SKM-1 (cell line): ENCODE results near the gene FNBP1.
"Not testable (repeated sequence)": the region's sequence is repeated elsewhere in the genome, so short reads cannot be mapped to it uniquely, and the experiment has no call there.

Experiments
- DNase-seq: peaks from one replicate; lab custom pipeline; 2025; ENCODE audit not compliant: unreplicated experiment; lab: John Stamatoyannopoulos, UW

The FNBP1 gene

DNA sequence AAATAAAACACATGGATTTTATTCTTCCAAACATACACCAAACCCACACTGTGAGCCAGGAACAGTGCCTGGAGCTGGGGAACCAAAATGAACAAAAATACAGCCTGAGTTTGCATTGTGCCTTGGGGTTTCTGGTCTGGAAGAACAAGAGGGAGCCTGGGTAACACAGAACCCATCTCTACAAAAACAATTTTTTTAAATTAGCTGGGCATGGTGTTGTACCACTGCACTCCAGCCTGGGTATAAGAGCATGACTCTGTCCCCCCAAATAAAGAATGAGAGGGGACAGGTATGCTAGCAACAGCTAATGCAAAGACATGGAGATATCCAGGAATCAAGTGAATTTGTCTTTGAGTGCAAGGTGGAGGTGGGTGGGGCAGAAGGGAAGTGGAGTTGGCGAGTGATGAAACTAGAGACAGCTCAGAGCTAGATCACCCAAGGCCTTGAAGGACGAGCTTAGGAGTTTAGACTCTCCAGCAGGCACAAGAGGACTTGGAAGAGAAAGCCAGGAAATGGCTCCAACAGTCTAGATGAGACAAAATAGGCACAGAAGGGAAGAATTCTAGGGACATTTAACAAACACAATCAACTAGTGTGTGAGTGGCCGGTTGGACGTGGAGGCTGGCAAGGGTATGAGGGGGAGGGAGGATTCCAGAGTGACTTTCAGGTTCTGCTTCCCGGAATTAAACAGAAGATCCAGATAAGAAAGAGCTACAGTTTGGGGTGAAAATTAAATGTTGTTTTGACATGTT lies 47.4 kb downstream of the FNBP1 start:
- DNase-seq = no peak

DNA sequence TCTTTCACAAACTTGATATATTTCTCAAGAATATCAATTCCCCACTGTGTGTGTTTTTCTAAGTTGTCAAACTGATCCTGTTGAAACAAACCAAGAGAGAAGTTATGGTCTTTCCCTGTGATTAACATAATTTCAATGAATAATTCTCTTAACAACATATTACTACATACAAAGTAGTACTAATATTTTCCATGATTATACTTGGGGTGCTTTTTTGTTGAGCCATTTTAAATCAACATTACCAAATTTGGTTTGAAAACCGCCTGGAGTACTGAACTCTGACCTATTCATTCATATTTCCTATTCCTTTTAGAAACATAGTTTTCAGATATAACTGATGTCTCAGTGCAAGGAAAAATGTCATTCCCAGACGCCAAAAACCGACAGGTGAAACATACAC lies 48.1 kb downstream of the FNBP1 start:
- no peak for DNase-seq

DNA sequence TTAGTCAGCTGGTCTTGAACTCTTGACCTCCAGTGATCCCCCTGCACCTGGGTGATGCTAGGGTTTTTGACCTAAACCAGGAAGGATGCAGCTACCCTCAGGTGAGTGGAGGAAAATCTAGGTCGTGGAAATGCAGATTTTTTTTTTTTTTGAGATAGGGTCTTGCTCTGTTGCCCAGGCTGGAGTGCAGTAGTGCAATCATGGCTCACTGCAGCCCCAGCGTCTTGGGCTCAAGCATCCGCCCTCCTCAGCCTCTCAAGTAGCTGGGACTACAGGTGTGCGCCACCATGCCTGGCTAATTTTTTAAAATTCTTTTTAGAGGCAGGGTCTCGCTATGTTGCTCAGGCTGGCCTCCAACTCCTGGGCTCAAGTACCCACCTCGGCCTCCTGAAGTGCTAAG lies 51.9 kb downstream of the FNBP1 start:
- DNase-seq = not testable (repeated sequence)

DNA sequence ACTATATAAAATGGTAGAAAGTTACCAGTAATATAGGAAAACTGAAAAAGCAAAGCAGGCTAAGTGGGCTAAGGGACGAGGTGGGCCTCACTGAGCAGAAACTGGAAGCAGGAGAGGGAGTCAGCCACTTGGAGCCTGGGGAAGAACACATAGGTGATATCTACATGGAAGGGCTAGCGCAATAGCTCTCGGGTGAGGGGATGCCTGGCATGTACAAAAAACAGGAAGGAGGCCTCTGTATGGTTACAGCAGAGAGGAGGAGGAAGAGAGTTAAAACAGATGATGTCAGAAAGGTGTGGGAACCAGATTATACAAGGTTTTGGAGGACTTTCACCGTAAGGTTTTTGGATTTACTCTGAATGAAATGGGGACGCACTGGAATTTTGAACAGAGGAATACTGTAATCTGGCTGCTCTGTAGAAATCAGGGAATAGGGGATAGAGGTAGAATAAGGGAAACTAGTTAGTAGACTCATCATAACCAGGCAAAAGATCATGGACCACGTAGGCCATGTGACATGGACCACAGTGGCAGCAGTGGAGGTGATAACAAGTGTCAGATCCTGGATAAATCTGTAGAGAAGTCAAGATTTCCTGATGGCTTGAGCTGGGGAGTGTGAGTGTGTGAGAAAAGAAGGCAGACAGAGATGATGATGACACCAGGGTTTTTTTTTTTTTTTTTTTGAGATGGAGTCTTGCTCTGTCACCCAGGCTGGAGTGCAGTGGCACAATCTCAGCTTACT lies 52.5 kb downstream of the FNBP1 start:
- peak; percentile 81 for DNase-seq

DNA sequence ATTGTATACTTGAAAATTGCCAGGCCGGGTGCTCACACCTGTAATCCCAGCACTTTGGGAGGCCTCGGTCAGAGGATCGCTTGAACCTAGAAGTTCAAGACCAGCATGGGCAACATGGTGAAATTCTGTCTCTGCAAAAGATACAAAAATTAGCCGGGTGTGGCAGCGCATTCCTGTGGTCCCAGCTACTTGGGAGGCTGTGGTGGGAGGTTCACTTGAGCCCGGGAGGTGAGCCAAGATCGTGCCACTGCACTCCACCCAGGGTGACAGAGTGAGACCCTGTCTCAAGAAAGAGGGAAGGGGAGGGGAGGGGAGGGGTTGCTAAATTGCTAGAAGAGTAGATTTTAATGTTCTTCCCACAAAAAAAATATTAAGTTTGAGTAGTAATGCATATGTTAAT lies 53.2 kb downstream of the FNBP1 start:
- DNase-seq = no peak

DNA sequence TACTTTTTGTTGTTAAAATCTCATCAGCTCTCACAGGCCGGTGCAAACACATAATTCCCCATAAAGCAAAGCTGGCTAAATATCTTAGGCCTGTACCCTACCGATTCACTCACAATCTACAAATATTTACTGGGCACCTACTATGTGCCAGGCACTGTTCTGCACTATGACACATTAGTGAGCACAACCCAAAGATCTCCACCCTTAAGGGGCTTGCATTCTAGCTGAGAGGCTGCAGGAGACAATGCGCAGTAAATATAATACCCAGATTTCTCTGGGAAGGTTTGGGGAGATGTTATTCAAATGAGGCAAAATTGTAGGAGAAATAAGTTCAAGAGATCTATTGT lies 53.7 kb downstream of the FNBP1 start:
- no peak for DNase-seq

DNA sequence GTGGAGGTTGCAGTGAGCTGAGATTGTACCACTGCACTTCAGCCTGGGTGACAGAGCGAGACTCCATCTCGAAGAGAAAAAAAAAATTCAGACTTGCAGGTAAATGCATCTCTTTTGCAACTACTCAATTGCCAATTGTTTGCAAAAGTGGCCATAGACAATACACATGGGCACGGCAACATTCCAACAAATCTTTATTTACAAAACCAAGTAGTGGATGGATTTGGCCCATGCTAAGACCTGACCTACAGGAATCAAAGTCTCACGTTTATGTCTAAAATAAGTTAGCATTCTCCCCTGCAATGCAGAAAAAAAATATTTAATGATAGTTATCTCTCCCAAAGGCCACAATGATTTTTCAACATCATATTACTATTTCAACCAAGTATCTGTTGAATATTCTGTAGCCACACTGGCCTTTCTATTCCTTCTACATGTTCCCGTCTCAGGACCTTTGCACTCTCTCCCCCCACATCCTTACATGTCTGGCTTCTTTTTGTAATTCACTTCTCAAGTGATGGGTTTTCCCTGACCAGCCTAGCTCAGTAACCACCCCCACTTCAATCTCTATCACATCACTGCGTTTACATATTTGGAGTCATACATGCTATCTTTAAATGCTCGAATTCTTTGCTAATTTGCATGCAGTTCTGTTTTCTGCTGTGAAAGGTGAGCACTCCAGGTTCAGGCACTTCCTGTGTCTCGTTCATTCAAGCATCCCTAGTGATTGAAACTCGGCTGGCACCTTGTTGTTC lies 54.2 kb downstream of the FNBP1 start:
- no peak for DNase-seq

DNA sequence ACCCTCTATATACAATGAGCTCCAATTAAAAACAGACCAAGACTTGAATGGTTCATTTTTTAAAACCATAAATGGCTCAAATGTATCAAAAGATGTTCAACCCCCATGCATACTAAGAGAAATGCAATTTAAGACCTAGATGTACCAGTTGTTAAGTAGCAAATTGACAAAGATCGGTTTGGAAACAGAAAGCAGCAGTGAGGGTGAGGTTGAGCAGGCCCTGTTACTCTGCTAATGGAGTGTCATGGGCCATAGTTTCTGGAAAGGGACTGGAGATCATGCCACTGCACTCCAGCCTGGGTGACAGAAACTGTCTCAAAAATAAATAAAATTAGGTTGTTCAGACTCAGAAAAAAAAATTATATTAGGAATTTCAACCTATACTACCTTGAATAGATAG lies 55.0 kb downstream of the FNBP1 start:
- DNase-seq = no peak

DNA sequence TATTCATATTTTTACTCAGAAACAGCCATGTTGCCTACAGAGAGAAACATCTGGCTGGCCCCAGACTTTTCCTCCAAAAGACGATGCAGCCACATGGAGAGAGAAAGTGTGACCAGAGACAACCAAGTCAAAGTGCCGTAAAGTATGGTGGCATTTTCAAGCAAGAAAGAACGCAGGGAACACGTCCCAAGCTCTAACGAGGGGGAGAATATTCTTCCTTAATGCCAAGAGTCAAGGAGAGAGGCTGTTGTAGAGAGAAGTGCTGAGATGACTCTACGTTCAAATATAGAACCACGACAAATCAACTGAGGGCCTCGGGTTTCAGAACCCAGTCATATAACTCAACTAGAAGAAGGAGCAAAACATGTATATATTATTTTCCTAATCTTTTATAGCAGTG lies 55.9 kb downstream of the FNBP1 start:
- DNase-seq = no peak

DNA sequence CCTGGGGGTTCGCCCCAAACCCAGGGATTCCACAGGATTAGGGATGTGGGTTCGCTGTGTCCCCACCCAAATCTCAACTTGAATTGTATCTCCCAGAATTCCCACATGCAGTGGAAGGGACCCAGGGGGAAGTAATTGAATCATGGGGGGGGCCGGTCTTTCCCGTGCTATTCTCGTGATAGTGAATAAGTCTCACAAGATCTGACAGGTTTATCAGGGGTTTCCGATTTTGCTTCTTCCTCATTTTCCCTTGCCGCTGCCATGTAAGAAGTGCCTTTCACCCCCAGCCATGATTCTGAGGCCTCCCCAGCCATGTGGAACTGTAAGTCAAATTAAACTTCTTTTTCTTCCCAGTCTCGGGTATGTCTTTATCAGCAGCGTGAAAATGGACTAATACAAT lies 58.4 kb downstream of the FNBP1 start:
- DNase-seq = not testable (repeated sequence)

DNA sequence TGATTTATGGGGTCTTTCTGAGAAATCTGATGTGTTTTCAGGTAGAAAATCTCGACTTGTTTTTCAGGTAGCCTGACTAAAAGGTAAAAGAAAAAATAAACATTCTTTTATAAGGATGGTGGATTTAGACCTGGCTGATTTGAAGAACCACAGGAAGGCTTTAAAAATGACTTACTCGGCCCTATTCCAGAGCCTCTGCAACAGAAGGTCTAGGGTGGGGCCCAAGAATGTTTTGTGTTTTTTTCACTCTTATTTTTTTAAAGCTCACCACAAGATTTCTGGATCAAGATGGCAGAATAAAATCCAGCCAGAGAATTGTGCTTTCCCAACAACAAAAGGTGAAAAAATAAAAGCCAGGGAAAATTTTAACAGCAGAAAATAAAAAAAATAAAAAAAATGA lies 59.1 kb downstream of the FNBP1 start:
- no peak for DNase-seq

DNA sequence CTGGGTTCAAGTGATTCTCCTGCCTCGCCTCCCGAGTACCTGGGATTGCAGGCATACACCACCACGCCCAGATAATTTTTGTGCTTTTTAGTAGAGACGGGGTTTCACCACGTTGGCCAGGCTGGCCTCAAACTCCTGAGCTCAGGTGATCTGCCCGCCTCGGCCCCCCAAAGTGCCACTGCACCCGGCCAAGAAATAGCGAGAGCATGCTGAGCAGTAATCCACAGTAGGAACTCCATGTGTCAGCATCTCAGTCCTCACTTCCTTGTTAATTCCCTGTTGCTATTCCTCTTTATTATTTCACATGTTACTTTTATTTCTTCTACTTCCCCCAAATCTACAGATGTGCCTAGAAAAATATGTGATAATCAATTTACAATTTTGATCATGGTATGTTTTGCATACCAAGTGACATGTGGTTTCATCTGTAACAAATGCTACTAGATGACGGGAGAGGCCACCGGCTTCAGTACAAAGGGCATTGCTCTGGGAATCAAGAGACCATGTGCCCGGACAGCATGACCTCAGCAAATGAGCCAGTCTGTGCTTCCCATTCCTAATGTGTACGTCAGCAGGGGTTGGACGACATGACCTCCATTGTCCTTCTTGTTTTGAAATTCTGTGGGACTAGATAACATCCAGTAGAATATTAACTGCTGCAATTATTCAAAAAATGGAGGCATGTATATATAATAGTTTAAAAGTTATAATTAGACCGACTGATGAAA lies 61.6 kb downstream of the FNBP1 start:
- no peak for DNase-seq

DNA sequence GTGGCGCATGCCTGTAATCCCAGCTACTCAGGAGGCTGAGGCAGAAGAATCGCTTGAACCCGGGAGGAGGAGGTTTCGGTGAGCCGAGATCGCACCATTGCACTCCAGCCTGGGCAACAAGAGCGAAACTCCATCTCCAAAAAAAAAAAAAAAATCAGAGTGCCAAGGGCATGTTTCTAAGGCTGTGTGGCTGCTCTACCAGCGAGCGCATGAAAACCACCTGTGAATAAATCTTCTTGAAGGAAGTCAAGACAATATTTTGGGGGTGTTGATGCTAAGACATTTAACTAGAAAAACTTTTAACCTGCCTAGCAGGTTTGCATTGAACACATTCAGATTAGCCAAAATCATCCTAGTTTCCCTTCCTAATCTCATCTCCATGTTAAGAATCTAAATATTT lies 62.8 kb downstream of the FNBP1 start:
- DNase-seq = not testable (repeated sequence)

DNA sequence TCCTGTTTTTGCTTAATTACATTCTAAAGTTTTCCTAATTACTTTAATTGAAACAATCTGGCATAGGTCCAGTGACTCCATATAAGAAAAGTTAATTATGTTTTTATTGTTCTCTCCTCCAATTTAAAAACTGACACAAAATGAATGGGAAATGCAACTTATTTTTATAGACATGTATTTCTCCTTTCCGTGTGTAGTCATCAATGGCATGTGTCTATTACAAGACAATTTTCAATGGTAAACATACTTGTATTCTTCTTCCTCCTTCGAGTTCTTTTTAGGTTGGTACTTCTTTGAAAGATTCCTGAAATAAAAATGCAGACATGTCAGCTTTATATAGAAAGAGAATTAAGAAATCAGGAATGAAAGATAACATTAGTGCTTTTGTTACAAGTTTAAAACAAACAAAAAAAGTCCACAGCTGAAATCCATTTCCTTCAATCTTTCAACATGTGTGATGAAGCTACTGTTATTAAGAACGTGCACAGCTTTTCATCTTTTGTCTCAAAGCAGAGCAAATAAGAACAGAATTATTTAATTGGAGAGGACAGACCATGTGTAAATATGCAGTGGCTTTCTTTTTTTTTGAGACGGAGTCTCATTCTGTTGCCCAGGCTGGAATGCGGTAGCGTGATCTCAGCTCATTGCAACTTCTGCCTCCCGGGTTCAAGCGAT lies 63.8 kb downstream of the FNBP1 start:
- DNase-seq = no peak

DNA sequence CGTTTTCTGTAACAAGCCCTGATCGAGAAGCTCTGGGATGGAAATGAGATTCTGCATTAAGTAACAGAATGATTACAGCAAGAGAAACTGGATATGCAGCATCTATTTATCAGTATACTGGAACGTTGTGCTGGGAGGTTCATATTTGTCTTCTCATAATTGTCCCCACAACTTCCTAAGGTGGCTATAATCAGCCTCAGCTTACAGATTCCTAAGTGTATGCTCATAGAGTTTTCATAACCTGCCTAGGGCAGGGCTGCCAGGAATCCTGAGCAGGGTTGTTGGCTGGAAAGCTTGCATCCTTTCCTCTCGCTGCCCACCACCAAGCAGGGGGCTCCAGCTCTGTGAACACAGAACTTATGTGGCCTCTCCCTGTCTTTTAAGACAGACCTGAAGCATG lies 70.2 kb downstream of the FNBP1 start:
- DNase-seq = no peak

DNA sequence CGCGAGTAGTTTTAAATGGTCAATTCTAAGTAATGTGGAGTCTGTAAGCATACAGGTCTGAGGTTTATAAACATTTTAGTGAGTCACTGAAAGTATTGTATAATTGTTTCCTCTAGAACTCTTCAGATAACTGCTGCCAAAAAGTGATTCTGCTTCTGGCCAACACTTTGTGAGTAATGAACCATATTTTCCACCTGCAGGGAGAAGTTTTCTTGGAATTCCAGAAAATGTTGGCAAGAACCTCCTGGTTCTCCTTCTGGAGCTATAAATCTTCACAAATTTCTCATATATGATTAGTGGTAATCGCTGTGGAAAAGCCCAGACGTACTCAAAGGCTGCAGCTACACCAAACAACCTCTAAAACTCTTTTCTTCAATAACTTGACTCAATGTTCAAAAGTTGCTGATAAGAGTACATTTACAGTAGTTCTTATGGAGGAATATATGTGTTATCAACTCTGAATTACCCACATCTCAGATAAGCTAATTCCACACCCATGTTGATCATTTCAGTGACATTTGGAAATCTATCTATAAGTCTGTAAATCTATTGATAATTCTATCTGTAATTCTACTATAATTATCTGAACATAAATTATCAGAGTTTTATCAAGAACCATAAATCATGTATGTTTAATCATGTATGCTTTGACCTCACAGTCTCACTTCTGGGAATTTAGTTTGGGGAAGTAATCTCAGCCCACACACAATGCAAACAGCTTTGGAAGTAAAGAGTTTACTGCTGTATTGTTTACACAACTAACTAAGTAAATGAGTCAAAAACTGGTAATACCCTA lies 74.1 kb downstream of the FNBP1 start:
- DNase-seq = no peak

DNA sequence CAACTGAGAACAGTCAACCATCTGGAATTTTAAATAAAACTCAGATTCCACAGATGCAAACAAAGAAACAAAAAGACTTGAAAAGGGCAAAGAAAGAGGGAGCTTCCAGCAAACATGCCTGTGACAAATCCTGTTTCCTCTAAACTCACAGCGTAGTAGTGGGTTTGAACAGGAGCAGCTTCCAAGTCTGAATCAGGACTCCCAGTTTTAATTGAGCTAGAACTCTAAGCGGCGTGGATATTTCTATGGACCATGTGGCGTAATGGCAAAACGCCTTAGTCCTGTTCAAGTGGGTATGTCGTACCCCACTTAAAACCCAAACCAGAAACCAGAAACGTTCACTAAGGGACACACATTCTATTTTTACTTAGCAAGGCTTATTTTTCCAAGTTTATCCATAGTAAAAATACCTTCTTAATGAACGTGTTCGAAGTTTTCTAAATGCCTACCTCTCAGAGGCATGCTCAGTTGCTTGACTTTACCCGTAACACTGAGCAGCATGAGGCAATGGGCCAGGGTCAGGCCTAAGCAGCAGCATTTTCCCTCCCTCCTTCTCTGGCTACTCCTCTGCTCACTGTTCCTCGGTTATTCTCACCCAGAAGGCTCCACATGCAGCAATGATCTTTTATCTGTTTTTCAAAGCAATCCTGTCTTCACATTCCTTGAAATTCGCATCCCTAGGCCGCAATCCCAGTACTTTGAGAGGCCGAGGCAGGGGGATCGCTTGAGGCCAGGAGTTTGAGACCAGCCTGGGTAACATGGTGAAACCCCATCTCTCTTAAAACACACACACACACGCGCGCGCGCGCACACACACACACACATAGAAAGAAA lies 77.9 kb downstream of the FNBP1 start:
- DNase-seq = no peak

DNA sequence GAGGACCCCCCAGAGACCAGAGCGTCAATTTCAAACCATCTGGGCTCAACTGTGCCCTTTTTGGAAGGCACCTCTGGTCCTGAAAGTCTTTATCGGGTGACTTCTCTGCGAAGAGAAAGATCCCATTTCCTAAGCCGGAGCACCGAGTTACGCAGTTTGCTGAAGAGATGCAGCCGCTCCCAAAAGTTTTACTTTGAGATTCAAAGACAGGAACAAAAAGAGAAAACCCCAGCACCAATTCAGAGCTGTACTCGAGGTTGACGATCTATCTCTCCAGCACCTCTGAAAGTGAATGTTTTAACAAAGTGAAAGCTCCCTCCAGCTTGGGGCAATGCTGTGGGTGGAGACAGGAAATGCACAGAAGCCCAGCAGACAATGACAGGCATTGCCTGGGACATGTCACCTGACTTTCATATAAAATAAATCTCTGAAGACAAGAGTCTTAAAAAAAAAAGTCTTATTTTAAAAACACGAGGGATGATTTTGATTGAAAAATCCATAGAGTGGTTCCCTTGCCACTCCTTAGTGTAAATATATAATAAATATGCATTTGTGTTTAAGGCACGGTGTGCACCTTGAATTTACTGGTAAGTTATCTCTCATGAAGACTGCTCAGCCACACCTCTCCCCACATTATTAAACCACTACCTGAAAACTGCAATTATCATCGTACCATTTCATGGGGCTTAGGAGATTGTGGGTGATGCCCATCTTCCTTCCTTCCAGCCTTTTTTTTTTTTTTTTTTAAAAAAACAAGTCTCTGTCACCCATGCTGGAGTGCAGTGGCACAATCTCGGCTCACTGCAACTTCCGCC lies 79.9 kb downstream of the FNBP1 start:
- DNase-seq = no peak
